Endothelial cell of umbilical vein (primary cell): ENCODE measurements around the gene KLHL26. TPM values are rescaled to one million over a fixed set of nuclear protein-coding genes. Genes with fewer than 3 reads are reported as not detected.

Source experiments
- BruUV-seq: library from RNA; stranded (reverse); fragments of 400-500 nt; replicated peaks from 2 replicates; lab custom pipeline; 2021; lab: Mats Ljungman, UMichigan
- CTCF ChIA-PET: fragments of 300-600, 350-600 bp; sonication (Branson Sonifier 250); formaldehyde crosslinking; loops from one replicate; lab custom pipeline; 2021; ENCODE audit warnings: antibody characterized with exemption, inconsistent platforms; lab: Charles Lee
- POLR2A ChIA-PET: fragments of 300-600, 350-600 bp; sonication (Branson Sonifier 250); formaldehyde crosslinking; loops from one replicate; lab custom pipeline; 2021; ENCODE audit warnings: antibody characterized with exemption, inconsistent platforms; lab: Charles Lee
- DNase-seq: peaks from one replicate; pipeline ENCODE4 v3.0.0-alpha.2; 2011; ENCODE audit warnings: low read depth, low spot score
- FAIRE-seq: peaks from 2 replicates; lab custom pipeline; 2011; peaks lifted over from hg19 to GRCh38; lab: Jason Lieb, UNC
- H2AFZ ChIP-seq: 2 replicates; pipeline ENCODE4 v1.6.0; 2012; ENCODE audit warnings: low read depth, low read length, control low read depth, inconsistent platforms
- H3K27ac ChIP-seq: 2 replicates; pipeline ENCODE4 v1.5.1; 2011; ENCODE audit warnings: low read depth, mild to moderate bottlenecking, control low read depth, low read length, moderate library complexity; ENCODE audit not compliant: insufficient read depth
- H3K27me3 ChIP-seq, 2 experiments: 2 replicates each; pipeline versions ENCODE4 v1.6.0 to v1.6.1; 2011; ENCODE audit warnings: low read length in 2 of 2, mixed read lengths in 1 of 2; ENCODE audit not compliant: control insufficient read depth in 2 of 2, insufficient read depth in 2 of 2
- H3K36me3 ChIP-seq, 2 experiments: 2 replicates in 1 of 2; 3 replicates in 1 of 2; pipeline ENCODE4 v1.5.1; 2011; ENCODE audit warnings: low read length in 2 of 2, mild to moderate bottlenecking in 1 of 2, moderate library complexity in 1 of 2; ENCODE audit not compliant: control insufficient read depth in 2 of 2, insufficient read depth in 2 of 2; ENCODE audit errors: extremely low read depth in 1 of 2
- H3K4me1 ChIP-seq: 3 replicates; pipeline ENCODE4 v1.5.1; 2011; ENCODE audit warnings: mild to moderate bottlenecking, low read length; ENCODE audit not compliant: control insufficient read depth, insufficient read depth; ENCODE audit errors: extremely low read depth
- H3K4me2 ChIP-seq: 2 replicates; pipeline ENCODE4 v1.6.1; 2011; ENCODE audit warnings: low read length, control low read depth, mixed read lengths; ENCODE audit not compliant: insufficient read depth
- H3K4me3 ChIP-seq, 3 experiments: fragments of 200-600 bp in 1 of 3; sonication (generic), shearing (Covaris generic) in 1 of 3; replicated peaks in 1 of 3; 2 replicates each; pipeline ENCODE4 v1.5.1; 2011 to 2016; ENCODE audit warnings: control low read depth in 3 of 3, low read length in 3 of 3, mild to moderate bottlenecking in 2 of 3, inconsistent platforms in 1 of 3, low read depth in 1 of 3, moderate library complexity in 1 of 3; ENCODE audit not compliant: insufficient read depth in 1 of 3
- H3K79me2 ChIP-seq: 2 replicates; pipeline ENCODE4 v1.6.0; 2012; ENCODE audit warnings: low read length, inconsistent platforms; ENCODE audit not compliant: control insufficient read depth, insufficient read depth
- H3K9ac ChIP-seq: replicated peaks from 2 replicates; pipeline ENCODE3; 2011; ENCODE audit warnings: low read length, control low read depth; ENCODE audit not compliant: insufficient read depth; ENCODE audit errors: extremely low read depth
- H3K9me1 ChIP-seq: replicated peaks from 3 replicates; pipeline ENCODE4 v1.6.0; 2011; ENCODE audit warnings: mild to moderate bottlenecking, low read length; ENCODE audit not compliant: control insufficient read depth, insufficient read depth; ENCODE audit errors: extremely low read depth
- H3K9me3 ChIP-seq: replicated peaks from 2 replicates; pipeline ENCODE4 v1.5.1; 2012; ENCODE audit warnings: low read length, inconsistent platforms; ENCODE audit not compliant: control insufficient read depth, insufficient read depth
- H4K20me1 ChIP-seq: replicated peaks from 2 replicates; pipeline ENCODE3; 2011; ENCODE audit warnings: mild to moderate bottlenecking, low read length; ENCODE audit not compliant: control insufficient read depth, insufficient read depth; ENCODE audit errors: extremely low read depth
- CTCF ChIP-seq, 2 donors: IDR thresholded peaks; 1 replicate in 1 of 2; 2 replicates in 1 of 2; pipeline ENCODE4 v1.5.1; 2011; ENCODE audit warnings: low read length in 2 of 2, mild to moderate bottlenecking in 2 of 2, moderate library complexity in 2 of 2, control low read depth in 1 of 2, inconsistent platforms in 1 of 2, low read depth in 1 of 2; ENCODE audit not compliant: insufficient read depth in 1 of 2; ENCODE audit errors: extremely low read depth in 1 of 2
- EZH2 ChIP-seq: IDR thresholded peaks from 2 replicates; pipeline ENCODE4 v1.6.1; 2012; ENCODE audit warnings: borderline replicate concordance, low read depth, mild to moderate bottlenecking, moderate library complexity, low read length, inconsistent platforms; ENCODE audit not compliant: severe bottlenecking
- FOS ChIP-seq: IDR thresholded peaks from 2 replicates; pipeline ENCODE4 v1.6.1; 2011; ENCODE audit warnings: mild to moderate bottlenecking, low read length, moderate library complexity, borderline replicate concordance; ENCODE audit not compliant: insufficient read depth
- GATA2 ChIP-seq: IDR thresholded peaks from 2 replicates; pipeline ENCODE4 v1.7.0; 2011; ENCODE audit warnings: low read depth, mild to moderate bottlenecking, moderate library complexity, mixed read lengths, low read length; ENCODE audit not compliant: insufficient read length, insufficient read depth
- JUN ChIP-seq: IDR thresholded peaks from 2 replicates; pipeline ENCODE4 v1.6.1; 2011; ENCODE audit warnings: borderline replicate concordance, low read depth; ENCODE audit not compliant: insufficient read length, insufficient read depth
- MAX ChIP-seq: IDR thresholded peaks from 2 replicates; pipeline ENCODE4 v1.6.1; 2011; ENCODE audit not compliant: insufficient read depth, insufficient read length
- MYC ChIP-seq: IDR thresholded peaks from one replicate; pipeline ENCODE4 v1.6.1; 2011; ENCODE audit warnings: mild to moderate bottlenecking, low read depth, low read length
- POLR2A ChIP-seq: IDR thresholded peaks from 2 replicates; pipeline ENCODE4 v1.6.1; 2012; ENCODE audit warnings: low read depth, mild to moderate bottlenecking, control low read depth, low read length
- POLR2AphosphoS5 ChIP-seq: IDR thresholded peaks from 2 replicates; pipeline ENCODE4 v1.6.1; 2012; ENCODE audit warnings: low read depth, mild to moderate bottlenecking, control low read depth, low read length, moderate library complexity; ENCODE audit not compliant: insufficient read depth
- dilution Hi-C: fragments of 300-500 bp; cut with MboI; formaldehyde crosslinking; loops from one replicate; pipeline ENCODE4 v1.15.0; 2019; ENCODE audit warnings: low sequenced_read_pairs; ENCODE audit not compliant: extremely low pct_ligation_motif_present
- intact Hi-C: fragments of 100-400 bp; cut with micrococcal nuclease; formaldehyde crosslinking; loops from one replicate; pipeline ENCODE4 v1.10.0; 2022
- polyA plus RNA-seq, 4 experiments: library from polyadenylated mRNA; depleted of rRNA in 3 of 4; stranded (reverse) in 3 of 4; unstranded in 1 of 4; fragments of >200 nt; gene quantifications; 2 replicates each; pipeline versions ENCODE4 v1.2.1 to v1.2.3, GENCODE V29; 2011 to 2012; ENCODE audit warnings: missing spikeins in 1 of 4
- total RNA-seq: library from RNA; stranded (reverse); gene quantifications from 2 replicates; pipeline ENCODE4 v1.2.3, GENCODE V29; 2021

Gene KLHL26
- total and polyA plus RNA-seq, 2 donors (not counting 3 experiments of a cell fraction or from before 2014, with no cell fraction given), result 2.4 to 6.2 TPM

GRCh38 chr19:18589380-18590272 is 47.2 kb upstream of the KLHL26 start:
- TF ChIP-seq CTCF (IDR thresholded peaks at IDR 0.05; ENCODE audit: extremely low read depth in 1 of 2, insufficient read depth in 1 of 2, low read depth in 1 of 2, low read length in 2 of 2), result peak in 1 of 2 donors; percentile 37
- no peak for TF ChIP-seq JUN
- no peak for TF ChIP-seq FOS
- TF ChIP-seq EZH2, result no peak
- no peak for TF ChIP-seq POLR2AphosphoS5
- TF ChIP-seq GATA2, result no peak
- no peak for TF ChIP-seq POLR2A
- TF ChIP-seq MYC, result peak; percentile 45
- TF ChIP-seq MAX, result peak; percentile 84
- Histone ChIP-seq H3K79me2 (no peaks in the 10 kb centered on the region), H2AFZ (peak overlapping the region; percentile 92), H3K27me3 (no peaks in the 10 kb centered on the region), H3K4me2 (peak overlapping the region; percentile 68), H3K4me3 (peak overlapping the region; percentile 32 to 78 (median 65)), H4K20me1 (no peaks in the 10 kb centered on the region), H3K27ac (peak overlapping the region; percentile 16), H3K4me1 (peaks cover 18% of the 10 kb centered on the region), H3K9me1 (no peaks in the 10 kb centered on the region), H3K9ac (peak overlapping the region; percentile 56), H3K9me3 (no peaks in the 10 kb centered on the region), H3K36me3 (peaks cover 0 to 2% of the 10 kb centered on the region in 2 experiments)
- no TSS peak for BruUV-seq
- intact Hi-C loops, result loop anchor here (1.0 kb wide), 2 partner anchors 67 to 330 kb away; partner anchors contain the start of genes COPE, DDX49 and ELL
- dilution Hi-C loops, result no loop called here
- ChIA-PET CTCF (interaction anchor here (0.6 to 3.4 kb wide), 34 partner anchors 9 to 330 kb away, joined by 3 to 24 read pairs (median 4); partner anchors contain the start of genes COPE, DDX49, ELL and KXD1), POLR2A (interaction anchor here (0.7 to 1.4 kb wide), 5 partner anchors 17 to 70 kb away, joined by 3 to 9 read pairs (median 3); partner anchors contain the start of gene UBA52)
- FAIRE-seq (peak; percentile 86), DNase-seq (peak; percentile 54)
